Natural killer cell (primary cell): ENCODE data around the gene TERB1. TPM values are rescaled to one million over a fixed set of nuclear protein-coding genes. Genes with fewer than 3 reads are reported as not detected.

Source experiments
- ATAC-seq, 3 donors: fragments of 150-1000 bp in 2 of 3; fragments of 200-7000 bp in 1 of 3; cut with Tn5 transposase; 1 replicate in 1 of 3; 2 replicates in 2 of 3; pipeline ENCODE4 v1.10.0; 2021; ENCODE audit warnings: mild to moderate bottlenecking in 2 of 3, moderate library complexity in 2 of 3
- DNase-seq, 2 donors: peaks; one replicate each; pipeline versions ENCODE4 v3.0.0 to v3.0.0-alpha.2; 2013 to 2021; ENCODE audit warnings: mixed read lengths in 1 of 2
- H3K27ac ChIP-seq: one replicate; pipeline ENCODE4 v1.5.1; 2013; ENCODE audit warnings: mild to moderate bottlenecking, low read length
- H3K27me3 ChIP-seq: one replicate; pipeline ENCODE4 v1.6.1; 2013; ENCODE audit warnings: low read length; ENCODE audit not compliant: control insufficient read depth, insufficient read depth
- H3K36me3 ChIP-seq: one replicate; pipeline ENCODE4 v1.6.1; 2013; ENCODE audit warnings: low read length; ENCODE audit not compliant: control insufficient read depth, insufficient read depth
- H3K4me1 ChIP-seq: one replicate; pipeline ENCODE4 v1.6.1; 2013; ENCODE audit warnings: low read length; ENCODE audit not compliant: control insufficient read depth, insufficient read depth
- H3K4me3 ChIP-seq: one replicate; pipeline ENCODE4 v1.5.1; 2013; ENCODE audit warnings: low read length
- H3K9me3 ChIP-seq: one replicate; pipeline ENCODE4 v1.6.1; 2013; ENCODE audit warnings: low read length; ENCODE audit not compliant: control insufficient read depth, insufficient read depth
- H3K27ac Mint-ChIP-seq, 2 donors: one replicate each; pipeline ENCODE4 v1.8.0; 2022; ENCODE audit warnings: mild to moderate bottlenecking in 2 of 2, mixed read lengths in 2 of 2, moderate library complexity in 1 of 2
- H3K27me3 Mint-ChIP-seq, 2 donors: one replicate each; pipeline ENCODE4 v1.8.0; 2022; ENCODE audit warnings: low read depth in 2 of 2, mixed read lengths in 2 of 2
- H3K36me3 Mint-ChIP-seq: one replicate; pipeline ENCODE4 v1.8.0; 2022; ENCODE audit warnings: mixed read lengths
- H3K4me1 Mint-ChIP-seq, 2 donors: one replicate each; pipeline ENCODE4 v1.8.0; 2022; ENCODE audit warnings: mixed read lengths in 2 of 2
- H3K4me3 Mint-ChIP-seq: one replicate; pipeline ENCODE4 v1.8.0; 2022; ENCODE audit warnings: mild to moderate bottlenecking, moderate library complexity, mixed read lengths
- H3K9me3 Mint-ChIP-seq, 2 donors: one replicate each; pipeline ENCODE4 v1.8.0; 2022; ENCODE audit warnings: mixed read lengths in 2 of 2
- WGBS: methylation state at CpG from one replicate; pipeline ENCODE4 v1.1.7; 2013; ENCODE audit warnings: missing lambda C conversion rate; ENCODE audit not compliant: insufficient coverage; 5-methylcytosine and 5-hydroxymethylcytosine counted together
- intact Hi-C: fragments of 100-400 bp; cut with micrococcal nuclease; formaldehyde crosslinking; loops from one replicate; pipeline ENCODE4 v1.14.2; 2022
- total RNA-seq, 4 donors: library from RNA; stranded (reverse); fragments of 120-200 nt in 1 of 4; gene quantifications; one replicate each; pipeline versions ENCODE4 v1.2.3 to v1.2.4, GENCODE V29; 2013 to 2022
- TF ChIP-seq, protein P1 (sequence below): fragments of 200-600 bp; IDR thresholded peaks from one replicate; pipeline ENCODE4 v1.8.0; 2022; ENCODE audit warnings: antibody characterized with exemption

The TERB1 gene
- total RNA-seq, 3 donors from 2014 or later (not counting 1 experiment from before 2014, with no cell fraction given): 0.33 to 1.0 (median 0.66) TPM

DNA sequence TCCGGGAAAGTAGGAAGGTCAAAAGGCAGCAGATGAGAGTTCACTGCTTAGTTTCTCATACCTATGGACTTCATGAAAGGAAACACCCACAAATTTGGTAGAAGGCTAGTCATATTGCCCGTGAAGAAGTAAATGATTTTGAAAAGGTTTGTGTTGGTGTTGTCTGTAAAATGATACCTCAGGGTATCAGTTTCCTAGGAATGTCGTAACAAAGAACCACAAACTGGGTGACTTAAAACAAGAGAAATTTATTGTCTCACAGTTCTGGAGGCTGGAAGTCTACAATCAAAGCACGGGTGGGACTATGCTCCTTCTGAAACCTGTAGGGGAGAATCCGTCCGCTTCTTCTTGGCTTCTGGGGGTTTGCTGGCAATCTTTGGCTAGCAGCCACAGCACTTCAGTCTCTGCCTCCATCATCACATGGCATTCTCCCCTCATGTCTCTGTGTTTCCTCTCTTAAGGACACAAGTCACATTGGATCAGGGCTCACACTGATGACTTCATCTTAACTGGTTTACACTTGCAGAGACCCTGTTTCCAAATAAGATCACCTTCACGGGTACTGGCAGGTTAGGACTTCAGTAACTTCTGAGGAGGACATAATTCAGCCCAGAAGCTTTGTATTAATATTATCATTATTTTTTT is 31.4 kb upstream of the TERB1 start:
- H3K27me3 ChIP-seq: no peaks in the 10 kb centered on the region
- H3K27ac ChIP-seq: no peak overlapping the region
- peak overlapping the region; percentile 17 for H3K4me3 Mint-ChIP-seq
- no peaks in the 10 kb centered on the region for H3K9me3 Mint-ChIP-seq
- DNase-seq (no peak), ATAC-seq (no peak)
- peaks cover 16% of the 10 kb centered on the region for H3K4me1 ChIP-seq
- 83% methylated on average over 6 of the region's 7 CpGs for WGBS
- H3K27ac Mint-ChIP-seq: no peak overlapping the region
- H3K9me3 ChIP-seq: no peaks in the 10 kb centered on the region
- H3K4me1 Mint-ChIP-seq: peaks cover 12 to 16% of the 10 kb centered on the region in 2 donors
- peaks cover 2% of the 10 kb centered on the region for H3K36me3 ChIP-seq
- no peak overlapping the region for H3K4me3 ChIP-seq
- H3K27me3 Mint-ChIP-seq: no peaks in the 10 kb centered on the region
- no peaks in the 10 kb centered on the region for H3K36me3 Mint-ChIP-seq
- intact Hi-C loops: no loop called here
- TF ChIP-seq, protein P1, sequence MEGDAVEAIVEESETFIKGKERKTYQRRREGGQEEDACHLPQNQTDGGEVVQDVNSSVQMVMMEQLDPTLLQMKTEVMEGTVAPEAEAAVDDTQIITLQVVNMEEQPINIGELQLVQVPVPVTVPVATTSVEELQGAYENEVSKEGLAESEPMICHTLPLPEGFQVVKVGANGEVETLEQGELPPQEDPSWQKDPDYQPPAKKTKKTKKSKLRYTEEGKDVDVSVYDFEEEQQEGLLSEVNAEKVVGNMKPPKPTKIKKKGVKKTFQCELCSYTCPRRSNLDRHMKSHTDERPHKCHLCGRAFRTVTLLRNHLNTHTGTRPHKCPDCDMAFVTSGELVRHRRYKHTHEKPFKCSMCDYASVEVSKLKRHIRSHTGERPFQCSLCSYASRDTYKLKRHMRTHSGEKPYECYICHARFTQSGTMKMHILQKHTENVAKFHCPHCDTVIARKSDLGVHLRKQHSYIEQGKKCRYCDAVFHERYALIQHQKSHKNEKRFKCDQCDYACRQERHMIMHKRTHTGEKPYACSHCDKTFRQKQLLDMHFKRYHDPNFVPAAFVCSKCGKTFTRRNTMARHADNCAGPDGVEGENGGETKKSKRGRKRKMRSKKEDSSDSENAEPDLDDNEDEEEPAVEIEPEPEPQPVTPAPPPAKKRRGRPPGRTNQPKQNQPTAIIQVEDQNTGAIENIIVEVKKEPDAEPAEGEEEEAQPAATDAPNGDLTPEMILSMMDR: no peak

DNA sequence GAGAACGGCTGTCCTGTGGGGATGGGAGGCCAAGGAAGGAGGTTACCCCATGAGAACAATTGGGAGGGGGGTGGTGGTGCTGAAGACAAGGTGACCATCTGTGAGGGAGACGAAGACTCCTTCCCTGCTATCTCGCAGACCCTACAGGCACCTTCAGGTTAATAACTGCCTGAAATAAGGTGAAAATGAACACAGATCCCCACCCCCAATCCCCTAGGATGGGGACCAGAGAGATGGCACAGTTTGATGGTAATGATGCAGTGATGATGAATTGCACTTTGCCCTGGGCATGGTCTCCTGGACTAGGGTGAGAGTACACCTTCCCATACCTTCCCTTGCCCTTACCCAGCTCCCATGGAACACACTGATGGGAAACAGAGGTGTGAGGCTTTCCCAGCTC is 30.8 kb upstream of the TERB1 start:
- ATAC-seq (no peak), DNase-seq (no peak)
- Mint-ChIP-seq H3K27me3 (no peaks in the 10 kb centered on the region), H3K4me3 (no peak overlapping the region), H3K9me3 (no peaks in the 10 kb centered on the region), H3K4me1 (peaks cover 16 to 18% of the 10 kb centered on the region in 2 donors), H3K36me3 (no peaks in the 10 kb centered on the region), H3K27ac (no peak overlapping the region)
- Histone ChIP-seq H3K27ac (no peak overlapping the region), H3K9me3 (no peaks in the 10 kb centered on the region), H3K27me3 (no peaks in the 10 kb centered on the region), H3K4me3 (no peak overlapping the region), H3K36me3 (peaks cover 4% of the 10 kb centered on the region), H3K4me1 (peaks cover 16% of the 10 kb centered on the region)
- intact Hi-C loops: no loop called here
- WGBS: 75% methylated on average over 2 of the region's 3 CpGs
- TF ChIP-seq, protein P1: no peak

DNA sequence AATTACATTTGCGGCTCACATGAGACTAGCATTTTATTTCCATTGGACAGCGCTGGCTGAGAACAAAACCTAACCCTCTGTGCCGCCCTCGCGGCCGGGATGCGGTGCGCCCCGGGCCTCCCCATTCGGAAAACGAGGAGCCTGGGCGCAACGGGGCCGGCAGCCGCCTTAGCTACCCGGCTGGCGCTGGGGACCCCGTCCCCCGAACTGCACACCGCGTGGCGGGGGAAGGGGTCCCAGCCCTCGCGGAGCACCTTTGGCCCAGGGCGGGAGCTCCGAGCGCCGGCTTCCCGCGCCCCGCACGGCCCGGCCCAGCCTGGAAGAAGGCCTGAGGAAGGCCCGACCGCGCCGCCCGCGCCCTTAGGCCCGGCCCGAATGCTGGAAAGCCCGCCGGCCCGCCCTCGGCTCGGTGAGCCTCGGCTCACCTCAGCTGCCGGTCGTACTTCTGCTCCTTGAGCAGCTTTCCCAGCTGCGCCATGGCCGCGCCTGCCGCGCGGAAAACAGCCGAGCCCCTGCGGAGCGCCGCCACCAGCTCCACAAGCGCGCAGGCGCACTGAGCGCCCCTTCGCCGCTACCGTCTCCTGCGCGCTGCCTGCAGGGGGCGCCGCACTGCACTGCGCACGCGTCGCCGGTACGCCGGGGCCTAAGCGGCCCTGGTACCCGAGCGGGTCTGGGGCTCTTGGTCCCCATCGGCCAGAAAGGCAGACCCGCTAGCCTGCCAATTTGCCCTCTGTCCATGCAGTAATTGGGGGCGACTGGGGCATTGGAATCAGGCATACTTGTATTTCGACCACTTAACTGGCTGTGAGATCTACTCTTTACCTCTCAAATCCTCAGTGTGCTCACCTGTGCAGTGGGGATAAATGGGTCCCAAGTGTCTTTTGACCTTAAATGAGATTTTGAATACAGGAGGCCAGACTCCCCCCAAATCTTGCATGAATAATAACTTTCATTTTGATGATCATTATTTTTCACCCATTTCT is 29.3 kb upstream of the TERB1 start, which contains the start of gene NAE1:
Gene NAE1, minus strand, starts transcription at position 555 of the 983 bp plus-strand sequence. Its CDS starts 77 bp downstream, at position 478.
- DNase-seq (peak; percentile 92 to 97), ATAC-seq (peak; percentile 97 to 98 (median 97))
- Histone ChIP-seq H3K4me3 (peak within 1 kb of the TSS; percentile 65), H3K27me3 (no peaks in the 10 kb centered on the region), H3K9me3 (no peaks in the 10 kb centered on the region), H3K4me1 (peaks cover 16% of the 10 kb centered on the region), H3K27ac (peak within 1 kb of the TSS; percentile 26), H3K36me3 (peaks cover 16% of the 10 kb centered on the region)
- Mint-ChIP-seq H3K9me3 (no peaks in the 10 kb centered on the region), H3K27ac (peak within 1 kb of the TSS; percentile 75), H3K4me1 (peaks cover 26 to 27% of the 10 kb centered on the region in 2 donors), H3K36me3 (peaks cover 9% of the 10 kb centered on the region), H3K27me3 (no peaks in the 10 kb centered on the region), H3K4me3 (peak within 1 kb of the TSS; percentile 80)
- under 1% methylated on average over 84 of the region's 84 CpGs for WGBS
- intact Hi-C loops: loop anchor here (1.0 kb wide), 1 partner anchor 38 kb away; no protein-coding TSS in a partner anchor
- TF ChIP-seq, protein P1: peak; percentile 98
